OCI-LY1 (cell line): Measurements from ENCODE around the gene GBX2.

Experiments
- H2AFZ ChIP-seq: fragments of 200-600 bp; sonication (generic), shearing (Covaris generic); 2 replicates; pipeline ENCODE4 v1.6.0; 2014; ENCODE audit warnings: antibody characterized with exemption, mild to moderate bottlenecking, low read length
- H3F3A ChIP-seq: fragments of 200-600 bp; sonication (generic), shearing (Covaris generic); 2 replicates; pipeline ENCODE4 v1.6.0; 2014; ENCODE audit warnings: mild to moderate bottlenecking, antibody characterized with exemption, low read length, moderate library complexity; ENCODE audit not compliant: insufficient read depth
- H3K27ac ChIP-seq: fragments of 200-600 bp; sonication (generic); 2 replicates; pipeline ENCODE4 v1.5.1; 2014; ENCODE audit warnings: low read length, mixed run types, mild to moderate bottlenecking, low read depth; ENCODE audit not compliant: poor library complexity, severe bottlenecking
- H3K27me3 ChIP-seq: fragments of 200-600 bp; sonication (generic); 2 replicates; pipeline ENCODE4 v1.6.0; 2014; ENCODE audit warnings: antibody characterized with exemption, mild to moderate bottlenecking, low read length, moderate library complexity; ENCODE audit not compliant: insufficient read depth
- H3K36me3 ChIP-seq: fragments of 200-600 bp; sonication (generic); 2 replicates; pipeline ENCODE4 v1.6.1; 2014; ENCODE audit warnings: mild to moderate bottlenecking, antibody characterized with exemption, low read length, moderate library complexity, mixed read lengths; ENCODE audit not compliant: insufficient read depth
- H3K4me1 ChIP-seq: fragments of 200-600 bp; sonication (generic); 2 replicates; pipeline ENCODE4 v1.5.1; 2014; ENCODE audit warnings: mild to moderate bottlenecking, low read length, moderate library complexity; ENCODE audit not compliant: insufficient read depth, severe bottlenecking
- H3K4me2 ChIP-seq: fragments of 200-600 bp; sonication (generic), shearing (Covaris generic); 2 replicates; pipeline ENCODE4 v1.6.1; 2014; ENCODE audit warnings: low read length
- H3K4me3 ChIP-seq: fragments of 200-600 bp; sonication (generic); 2 replicates; pipeline ENCODE4 v1.5.1; 2014; ENCODE audit warnings: low read length, low read depth, mild to moderate bottlenecking, mixed read lengths; ENCODE audit not compliant: poor library complexity, severe bottlenecking
- H3K79me2 ChIP-seq: fragments of 200-600 bp; shearing (Covaris generic); 2 replicates; pipeline ENCODE4 v1.6.1; 2016; ENCODE audit warnings: mixed run types, low read length, mixed read lengths; ENCODE audit not compliant: insufficient read depth
- H3K9ac ChIP-seq: fragments of 200-600 bp; sonication (generic), shearing (Covaris generic); 2 replicates; pipeline ENCODE4 v1.6.1; 2014; ENCODE audit warnings: mild to moderate bottlenecking, low read length, mixed read lengths
- H3K9me2 ChIP-seq: fragments of 200-600 bp; sonication (generic), shearing (Covaris generic); 2 replicates; pipeline ENCODE4 v1.6.1; 2014; ENCODE audit warnings: low read depth, mild to moderate bottlenecking, low read length, mixed read lengths
- H3K9me3 ChIP-seq: fragments of 200-600 bp; shearing (Covaris generic); 2 replicates; pipeline ENCODE4 v1.6.1; 2014; ENCODE audit warnings: low read length, mixed read lengths
- H4K20me1 ChIP-seq: fragments of 200-600 bp; sonication (generic), shearing (Covaris generic); 2 replicates; pipeline ENCODE4 v1.6.0; 2016; ENCODE audit warnings: mild to moderate bottlenecking, low read length; ENCODE audit not compliant: insufficient read depth
- EZH2 ChIP-seq: fragments of 200-600 bp; sonication (generic), shearing (Covaris generic); IDR thresholded peaks from 2 replicates; pipeline ENCODE4 v1.8.0; 2017; ENCODE audit warnings: borderline replicate concordance, mixed run types, mild to moderate bottlenecking, antibody characterized with exemption, low read length, moderate library complexity, mixed read lengths
- TF ChIP-seq, protein P1 (sequence below): fragments of 200-600 bp; sonication (generic), shearing (Covaris generic); IDR thresholded peaks from 2 replicates; pipeline ENCODE4 v1.5.1; 2017; ENCODE audit warnings: mild to moderate bottlenecking, antibody characterized with exemption, low read length, moderate library complexity, mixed read lengths

Gene GBX2

DNA sequence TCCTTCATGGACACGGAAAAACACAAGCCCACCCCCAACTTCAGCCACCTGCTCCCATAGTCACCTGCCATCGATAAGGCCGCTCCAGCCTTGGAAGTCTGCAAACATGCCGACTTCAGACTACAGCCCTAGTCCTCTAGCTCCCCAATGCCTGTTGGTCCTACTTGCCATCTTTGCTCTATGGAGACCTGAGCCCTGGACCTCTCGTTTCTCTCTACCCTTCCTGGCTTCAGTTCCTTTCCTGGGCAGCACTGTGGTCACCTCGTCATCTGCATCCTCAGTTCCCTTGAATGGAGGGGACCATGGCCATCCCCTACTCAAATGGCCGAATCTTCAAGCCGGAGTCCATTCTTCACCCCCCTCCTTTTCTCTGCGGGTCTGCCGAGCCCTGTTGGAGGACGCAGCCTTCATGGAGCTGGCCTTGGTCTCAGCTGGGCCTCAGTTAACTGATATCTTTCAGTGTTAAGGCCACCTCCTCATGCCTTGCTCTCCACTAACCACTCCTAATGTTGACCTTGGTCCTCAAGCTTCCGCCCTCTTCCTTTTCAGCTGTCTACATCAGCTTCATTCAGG lies 47.7 kb upstream of the GBX2 start:
- Histone ChIP-seq H3K79me2 (no peaks in the 10 kb centered on the region), H4K20me1 (no peaks in the 10 kb centered on the region), H3K27ac (no peak overlapping the region), H3K27me3 (no peaks in the 10 kb centered on the region), H3K9me2 (no peaks in the 10 kb centered on the region), H3K4me1 (no peaks in the 10 kb centered on the region), H3F3A (no peaks in the 10 kb centered on the region), H2AFZ (no peak overlapping the region), H3K4me3 (no peak overlapping the region), H3K9ac (no peak overlapping the region), H3K9me3 (no peaks in the 10 kb centered on the region), H3K36me3 (no peaks in the 10 kb centered on the region), H3K4me2 (no peak overlapping the region)
- no peak for TF ChIP-seq EZH2
- TF ChIP-seq, protein P1, sequence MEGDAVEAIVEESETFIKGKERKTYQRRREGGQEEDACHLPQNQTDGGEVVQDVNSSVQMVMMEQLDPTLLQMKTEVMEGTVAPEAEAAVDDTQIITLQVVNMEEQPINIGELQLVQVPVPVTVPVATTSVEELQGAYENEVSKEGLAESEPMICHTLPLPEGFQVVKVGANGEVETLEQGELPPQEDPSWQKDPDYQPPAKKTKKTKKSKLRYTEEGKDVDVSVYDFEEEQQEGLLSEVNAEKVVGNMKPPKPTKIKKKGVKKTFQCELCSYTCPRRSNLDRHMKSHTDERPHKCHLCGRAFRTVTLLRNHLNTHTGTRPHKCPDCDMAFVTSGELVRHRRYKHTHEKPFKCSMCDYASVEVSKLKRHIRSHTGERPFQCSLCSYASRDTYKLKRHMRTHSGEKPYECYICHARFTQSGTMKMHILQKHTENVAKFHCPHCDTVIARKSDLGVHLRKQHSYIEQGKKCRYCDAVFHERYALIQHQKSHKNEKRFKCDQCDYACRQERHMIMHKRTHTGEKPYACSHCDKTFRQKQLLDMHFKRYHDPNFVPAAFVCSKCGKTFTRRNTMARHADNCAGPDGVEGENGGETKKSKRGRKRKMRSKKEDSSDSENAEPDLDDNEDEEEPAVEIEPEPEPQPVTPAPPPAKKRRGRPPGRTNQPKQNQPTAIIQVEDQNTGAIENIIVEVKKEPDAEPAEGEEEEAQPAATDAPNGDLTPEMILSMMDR, result no peak

DNA sequence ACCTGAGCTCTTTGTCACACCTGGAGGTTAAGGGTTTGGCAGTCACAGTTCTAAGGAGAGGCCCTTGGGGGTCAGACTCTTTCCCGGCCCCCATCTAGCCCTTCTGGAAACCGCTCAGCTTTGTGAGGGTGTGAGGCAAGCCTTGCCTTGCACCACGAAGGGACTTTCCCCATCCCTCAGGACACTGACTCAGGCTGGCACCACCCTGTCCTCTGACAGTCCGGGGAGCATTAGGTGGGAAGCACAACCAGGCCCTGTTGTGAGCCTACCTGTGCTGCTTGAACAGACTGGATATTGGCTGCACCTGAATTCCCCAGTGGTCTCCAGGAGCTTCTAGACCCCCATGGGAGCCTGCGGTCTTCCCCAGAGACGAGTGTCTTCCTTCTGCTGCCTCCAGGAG lies 47.0 kb upstream of the GBX2 start:
- no peaks in the 10 kb centered on the region for H3K79me2 ChIP-seq
- H3K9ac ChIP-seq, result no peak overlapping the region
- no peak overlapping the region for H2AFZ ChIP-seq
- H3F3A ChIP-seq, result no peaks in the 10 kb centered on the region
- no peaks in the 10 kb centered on the region for H3K4me1 ChIP-seq
- no peaks in the 10 kb centered on the region for H4K20me1 ChIP-seq
- H3K4me3 ChIP-seq, result no peak overlapping the region
- H3K27me3 ChIP-seq, result no peaks in the 10 kb centered on the region
- H3K9me2 ChIP-seq, result no peaks in the 10 kb centered on the region
- H3K4me2 ChIP-seq, result no peak overlapping the region
- H3K27ac ChIP-seq, result no peak overlapping the region
- no peaks in the 10 kb centered on the region for H3K9me3 ChIP-seq
- H3K36me3 ChIP-seq, result no peaks in the 10 kb centered on the region
- TF ChIP-seq EZH2, result no peak

DNA sequence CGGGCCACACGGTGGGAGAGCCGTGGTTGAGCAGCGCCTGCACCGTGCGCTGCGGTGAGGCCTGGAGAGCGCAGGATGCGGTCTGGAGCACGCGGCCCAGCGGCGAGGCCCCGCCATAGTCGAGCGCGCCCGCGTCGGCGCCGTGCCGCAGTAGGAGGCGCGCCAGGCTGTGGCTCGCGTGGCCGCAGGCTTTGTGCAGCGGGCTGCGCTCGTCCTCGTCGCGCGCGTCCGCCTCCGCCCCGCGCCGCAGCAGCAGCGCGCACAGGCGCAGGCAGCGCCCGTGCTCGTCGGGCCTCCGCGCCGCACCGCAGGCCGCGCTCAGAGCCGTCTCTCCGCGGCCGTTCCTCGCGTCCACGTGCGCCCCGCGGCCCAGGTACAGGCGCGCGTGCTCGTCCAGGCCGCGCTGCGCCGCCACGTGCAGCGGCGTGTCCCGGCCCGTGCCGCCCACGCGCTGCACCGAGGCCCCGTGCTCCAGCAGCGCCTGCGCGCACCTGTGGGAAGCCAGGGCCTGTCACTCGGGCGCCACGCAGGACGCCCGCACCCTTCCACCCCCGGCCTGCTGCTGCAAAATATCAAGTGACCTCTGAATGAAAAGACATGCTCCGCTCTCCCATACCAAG lies 46.3 kb upstream of the GBX2 start:
- H3F3A ChIP-seq, result no peaks in the 10 kb centered on the region
- no peaks in the 10 kb centered on the region for H3K27me3 ChIP-seq
- H3K4me2 ChIP-seq, result no peak overlapping the region
- no peak overlapping the region for H3K4me3 ChIP-seq
- H3K9me2 ChIP-seq, result no peaks in the 10 kb centered on the region
- H3K9me3 ChIP-seq, result no peaks in the 10 kb centered on the region
- no peak overlapping the region for H3K9ac ChIP-seq
- no peaks in the 10 kb centered on the region for H4K20me1 ChIP-seq
- H2AFZ ChIP-seq, result no peak overlapping the region
- H3K27ac ChIP-seq, result no peak overlapping the region
- TF ChIP-seq, protein P1, result no peak
- no peak for TF ChIP-seq EZH2
- H3K79me2 ChIP-seq, result no peaks in the 10 kb centered on the region
- H3K36me3 ChIP-seq, result no peaks in the 10 kb centered on the region
- no peaks in the 10 kb centered on the region for H3K4me1 ChIP-seq

DNA sequence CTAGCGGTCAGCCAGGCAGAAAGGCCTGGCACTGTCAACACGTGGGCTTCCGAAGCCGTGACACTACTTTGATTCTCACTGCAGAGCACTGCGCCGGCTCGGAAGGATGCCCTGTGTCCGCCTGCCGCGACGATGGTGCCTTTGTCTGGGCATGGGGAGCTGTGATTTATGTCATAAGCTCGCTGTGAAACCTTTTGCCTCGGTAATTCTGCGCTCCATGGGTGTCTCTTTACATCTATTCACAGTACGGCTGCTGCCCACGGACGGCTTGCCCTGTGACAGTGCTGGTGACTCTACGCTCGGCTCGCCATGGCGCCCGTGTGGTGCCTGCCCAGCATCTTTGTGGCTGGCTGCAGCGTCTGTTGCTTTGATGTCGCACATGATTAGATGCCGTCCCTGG lies 43.1 kb upstream of the GBX2 start:
- Histone ChIP-seq H3K9me3 (no peaks in the 10 kb centered on the region), H3K9me2 (no peaks in the 10 kb centered on the region), H3F3A (no peaks in the 10 kb centered on the region), H3K27ac (no peak overlapping the region), H2AFZ (no peak overlapping the region), H3K4me2 (no peak overlapping the region), H3K9ac (no peak overlapping the region), H3K4me3 (no peak overlapping the region), H3K4me1 (no peaks in the 10 kb centered on the region), H3K27me3 (no peaks in the 10 kb centered on the region), H3K36me3 (no peaks in the 10 kb centered on the region), H4K20me1 (no peaks in the 10 kb centered on the region), H3K79me2 (no peaks in the 10 kb centered on the region)
- TF ChIP-seq, protein P1, result no peak
- no peak for TF ChIP-seq EZH2
